ENCODE results near the gene GPR25.

GRCh38 chr1:200899954-200900867, 27.4 kb downstream of the GPR25 start:
- no peak for TF ChIP-seq POLR2AphosphoS5 (IDR thresholded peaks at IDR 0.05; ENCODE audit: low read depth, low read length)
- TF ChIP-seq POLR2A (IDR thresholded peaks at IDR 0.05; ENCODE audit: low read depth, low read length), result no peak
